SIG-M5 treated with dmso at 0.1 percent for 504 hours (cell line): ENCODE results near the gene MICALL1.

Experiments
- DNase-seq: peaks from one replicate; lab custom pipeline; 2025; ENCODE audit not compliant: unreplicated experiment; lab: John Stamatoyannopoulos, UW

The MICALL1 gene

DNA sequence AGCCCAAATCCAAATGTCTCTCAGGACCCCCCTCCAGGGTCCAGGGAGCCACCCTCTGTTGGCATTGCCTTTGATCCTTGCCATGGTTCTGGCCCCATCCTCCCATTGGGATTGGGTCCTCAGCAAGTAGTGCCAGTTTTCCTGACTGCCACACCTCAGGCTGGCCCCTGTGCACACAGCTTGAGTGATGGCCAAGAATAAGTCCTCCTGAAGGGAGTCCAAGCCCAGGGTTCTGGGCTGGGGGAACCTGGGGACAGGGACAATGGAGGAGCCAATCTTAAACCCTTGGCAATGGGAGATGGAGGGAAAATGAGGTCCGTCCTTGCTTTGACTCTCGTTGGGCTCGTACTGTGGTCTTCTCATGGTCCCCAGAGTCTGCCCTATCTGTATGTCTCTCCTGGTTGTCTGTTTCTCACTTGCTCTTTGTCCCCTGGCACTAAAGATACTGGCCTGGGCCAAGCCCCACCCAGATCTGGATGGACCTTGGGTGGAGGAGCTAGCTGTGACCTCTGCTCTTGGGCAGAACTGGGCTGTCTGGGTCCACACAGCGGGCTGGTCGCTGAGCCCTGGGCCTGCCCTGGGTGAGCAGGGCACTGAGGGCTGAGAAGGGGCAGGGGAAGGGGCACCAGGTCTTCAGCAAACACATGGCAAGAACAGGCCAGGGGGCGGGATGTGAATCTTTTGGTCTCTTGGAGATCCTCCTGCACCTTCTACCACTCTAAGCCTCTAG is 75.3 kb downstream of the MICALL1 start:
- DNase-seq, result no peak

DNA sequence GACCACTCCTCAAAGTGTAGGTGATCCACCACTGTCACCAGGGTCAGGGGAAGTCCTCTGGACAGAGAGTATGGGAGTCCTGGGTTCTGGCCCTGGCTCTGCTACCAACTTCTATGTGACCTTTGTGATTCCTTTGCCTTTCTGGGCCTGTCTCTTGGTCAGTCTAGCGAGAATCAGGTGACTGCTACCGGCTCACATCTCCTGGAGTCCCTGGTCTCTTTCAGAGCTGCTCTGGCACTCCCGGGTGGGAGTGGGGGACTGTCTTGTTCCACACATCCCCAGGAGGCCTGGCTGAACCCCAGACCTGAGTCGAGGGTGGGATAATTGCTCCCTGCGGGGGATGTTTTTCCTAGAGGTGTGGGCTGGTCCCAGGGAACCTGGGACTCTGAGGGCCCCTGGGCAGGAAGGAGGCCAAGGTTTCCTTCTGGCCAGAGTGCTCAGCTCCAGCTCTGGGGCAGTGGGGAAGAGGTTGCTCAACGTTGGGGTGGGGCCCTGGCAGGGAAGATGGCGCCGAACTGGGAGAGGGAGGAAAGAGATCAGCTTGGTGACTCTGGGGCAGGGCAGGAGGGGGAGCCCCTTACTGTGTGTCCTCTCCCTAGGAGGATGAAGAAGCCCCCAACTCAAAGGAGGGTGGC is 76.2 kb downstream of the MICALL1 start:
- no peak for DNase-seq

DNA sequence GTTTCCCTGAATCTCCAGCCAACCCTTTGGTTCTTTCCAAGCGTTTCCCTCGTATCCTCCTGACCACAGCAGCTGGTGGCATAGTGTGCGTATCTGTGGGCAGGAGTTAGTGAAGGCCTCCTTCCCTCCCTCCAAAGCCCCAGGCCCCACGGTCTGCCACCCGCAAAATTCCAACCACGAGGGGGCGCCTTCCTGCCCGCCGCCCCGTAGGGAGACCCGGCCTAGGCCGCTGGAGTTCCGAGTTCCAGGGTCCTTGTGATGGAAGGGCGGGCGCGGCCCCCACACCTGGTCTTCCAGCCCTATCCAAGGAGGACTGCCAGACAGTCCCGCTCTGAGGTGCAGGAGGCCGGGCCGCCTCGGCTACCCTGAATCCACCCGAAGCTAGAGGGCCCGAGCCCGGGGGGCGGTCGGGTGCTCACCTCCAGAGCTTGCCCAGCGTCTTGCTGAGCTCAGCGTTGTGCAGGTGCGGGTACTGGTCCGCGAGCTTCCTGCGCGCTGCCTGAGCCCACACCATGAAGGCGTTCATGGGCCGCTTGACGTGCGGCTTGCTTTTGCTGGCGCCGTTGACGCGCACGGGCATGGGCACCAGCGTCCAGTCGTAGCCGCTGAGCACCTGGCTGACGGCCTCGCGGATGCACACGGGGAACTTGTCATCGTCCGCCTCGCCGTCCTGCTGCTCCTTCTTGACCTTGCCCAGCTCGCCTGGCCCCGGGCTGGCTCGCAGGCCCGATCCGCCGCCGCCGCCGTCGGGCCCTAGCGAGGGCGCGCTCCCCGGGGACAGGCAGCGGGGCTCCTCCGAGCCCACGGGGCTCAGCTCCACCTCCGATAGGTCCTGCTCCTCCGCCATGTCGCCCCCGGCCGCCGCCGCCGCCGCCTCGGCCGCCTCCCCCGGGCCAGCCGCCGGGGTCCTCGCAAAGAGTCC is 77.1 kb downstream of the MICALL1 start:
- no peak for DNase-seq

DNA sequence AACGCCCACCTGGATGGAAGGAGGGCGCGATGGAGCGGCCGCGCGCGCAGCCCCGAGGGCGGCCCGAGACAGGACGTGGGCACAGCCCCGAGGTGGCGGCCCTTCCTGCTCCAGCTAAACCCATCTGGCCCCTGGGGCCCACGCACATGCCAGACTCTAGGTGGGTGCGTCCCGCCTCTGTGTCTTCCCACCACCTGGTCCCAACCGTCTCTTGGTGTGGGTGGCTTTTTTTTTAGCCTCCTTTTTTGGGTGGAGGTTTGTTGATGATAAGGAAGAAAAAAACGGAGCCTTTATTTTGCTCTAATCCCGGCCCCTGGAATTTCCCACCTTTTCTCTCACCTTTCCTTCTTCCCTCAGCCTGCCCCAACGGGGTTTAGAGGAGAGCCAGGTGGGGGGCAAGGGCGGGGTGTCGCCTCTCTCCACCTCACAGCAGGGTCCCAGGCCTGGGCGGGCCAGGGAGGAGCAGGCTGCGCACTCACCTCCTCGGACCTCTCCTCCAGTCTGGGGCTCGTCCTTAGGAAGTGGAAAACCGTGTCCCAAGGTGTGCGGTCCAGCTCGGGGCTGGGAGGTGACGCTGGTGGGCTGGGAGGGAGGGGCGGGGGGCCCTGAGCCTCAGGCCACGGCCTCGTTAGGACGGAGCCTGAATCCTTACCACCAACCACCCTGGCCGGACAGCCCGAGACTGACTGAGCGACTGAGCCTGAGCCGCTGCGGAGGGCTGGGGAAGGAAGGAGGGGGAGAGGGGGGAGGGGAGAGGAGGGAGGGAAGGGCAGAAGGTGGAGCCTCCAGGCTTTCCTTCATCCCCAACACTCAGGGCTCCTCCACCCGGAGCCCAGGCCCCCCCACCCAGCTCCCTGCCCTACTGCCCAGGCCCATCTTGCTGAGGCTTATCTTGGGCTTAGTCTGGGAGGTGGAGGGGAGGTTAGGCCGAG is 78.0 kb downstream of the MICALL1 start, which contains the start of gene SOX10:
TSS of gene SOX10 (minus strand) at position 696 of the 932 bp plus-strand sequence. CDS start 771 bp downstream, outside the sequence.
- DNase-seq, result no peak

DNA sequence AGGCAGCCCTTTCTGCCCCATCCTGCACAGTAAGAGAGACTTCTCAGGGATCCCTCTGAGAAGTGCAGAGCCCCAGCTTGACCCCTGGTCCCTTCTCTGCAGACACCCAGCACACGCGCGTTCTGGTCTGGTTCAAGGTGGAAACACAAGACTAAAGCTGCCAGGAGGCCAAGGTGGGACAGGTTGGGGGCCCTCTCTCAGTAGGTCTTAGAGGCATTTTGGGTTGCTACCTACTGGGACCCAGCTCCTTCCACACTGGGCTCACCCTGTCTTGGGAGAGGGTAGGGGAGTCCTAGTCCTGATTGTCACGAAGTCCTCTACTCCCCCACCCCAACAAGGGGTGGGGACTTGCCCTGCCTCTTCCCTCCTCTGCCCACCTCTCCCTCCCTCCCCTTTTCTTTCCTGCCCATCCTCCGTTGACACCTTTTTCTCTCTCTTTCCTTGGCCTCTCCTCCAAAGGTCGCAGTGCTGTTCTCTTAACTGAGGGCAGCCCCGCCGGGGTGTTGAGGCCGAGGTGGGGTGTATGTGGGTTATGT is 79.0 kb downstream of the MICALL1 start:
- DNase-seq, result no peak

DNA sequence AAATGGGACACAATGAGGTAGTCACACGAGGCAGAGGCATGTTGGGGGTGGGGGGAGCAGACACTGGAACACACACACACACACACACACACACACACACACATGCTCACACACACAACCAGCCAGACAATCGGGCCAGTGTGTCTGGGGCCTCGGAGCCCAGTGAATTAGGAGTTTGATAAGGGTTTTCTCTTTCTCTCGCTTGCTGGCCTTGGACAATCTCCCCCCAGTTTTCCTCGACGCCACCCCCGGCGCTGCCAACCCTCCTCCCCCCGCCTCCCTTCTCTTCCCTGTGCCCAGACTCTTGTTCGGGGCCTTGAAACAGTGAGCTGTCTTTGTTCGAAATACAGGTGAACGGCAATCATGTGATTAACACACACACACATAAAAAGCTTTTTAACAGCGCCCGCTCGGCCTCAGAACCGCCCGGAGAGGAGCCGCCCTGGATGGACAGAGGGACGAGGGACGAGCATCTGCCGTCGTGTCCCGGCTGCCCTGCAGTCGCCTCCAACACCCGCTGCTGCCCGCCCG is 79.7 kb downstream of the MICALL1 start:
- no peak for DNase-seq

DNA sequence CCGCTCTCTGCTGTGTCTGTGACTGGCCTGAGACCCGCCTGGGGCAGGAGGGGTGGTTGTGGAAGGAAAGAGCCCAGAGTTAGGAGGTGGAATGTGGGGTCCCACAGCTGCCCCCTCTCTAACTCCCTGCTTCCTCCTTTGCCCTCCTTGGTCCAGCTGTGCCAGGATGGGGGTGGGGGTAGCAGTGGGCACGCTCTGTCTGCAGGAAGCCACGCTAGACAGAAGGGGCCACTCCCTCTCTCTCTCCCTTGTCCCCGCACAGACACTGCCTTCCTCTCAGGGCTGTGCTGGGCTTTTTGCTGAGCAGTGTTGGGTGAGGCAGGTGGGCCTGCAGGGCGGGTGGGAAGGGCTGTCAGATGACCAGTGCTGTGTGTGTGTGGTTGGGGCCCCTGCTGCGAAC is 80.3 kb downstream of the MICALL1 start:
- DNase-seq, result no peak

DNA sequence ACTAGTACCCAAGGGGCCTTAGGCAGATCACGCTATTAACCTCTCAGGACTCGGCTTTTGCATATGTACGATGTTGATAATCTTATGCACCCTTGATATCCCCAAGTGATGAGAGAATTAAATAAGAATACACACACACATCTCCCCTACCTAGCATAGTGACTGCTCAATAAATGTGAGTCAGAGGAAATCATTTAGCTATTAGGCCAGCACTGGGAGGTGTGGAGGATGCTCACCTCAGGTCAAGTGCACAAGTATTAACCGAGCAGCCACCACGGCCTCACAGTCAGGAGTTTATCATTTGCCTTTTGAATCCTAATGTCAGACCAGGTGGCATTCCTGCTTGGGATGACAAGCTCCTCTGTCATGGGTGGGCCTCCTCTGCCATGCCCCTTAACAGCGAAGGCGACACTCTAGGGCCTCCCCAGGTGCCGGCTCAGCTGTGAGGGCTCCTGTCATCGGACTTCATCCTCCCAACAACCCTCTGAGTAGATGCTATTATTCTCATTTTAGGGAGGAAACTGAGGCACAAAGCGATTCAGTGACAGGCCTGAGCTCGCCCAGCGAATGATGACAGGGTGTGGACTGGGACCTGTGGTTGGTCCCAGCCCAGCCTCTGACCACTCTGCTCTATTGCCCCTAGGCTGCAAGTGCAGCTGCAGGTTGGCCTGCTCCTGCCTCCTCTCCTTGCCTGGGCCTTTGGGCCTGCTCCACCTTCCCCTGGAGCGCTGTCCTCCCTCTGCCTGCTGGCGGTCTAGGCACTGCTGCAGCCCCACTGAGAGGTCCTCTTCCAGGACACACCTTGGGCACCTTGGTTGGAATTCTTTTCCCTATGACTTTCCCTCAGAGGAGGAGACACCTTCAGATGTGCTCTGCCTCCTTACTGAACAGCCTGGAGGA is 83.3 kb downstream of the MICALL1 start:
- DNase-seq, result no peak

DNA sequence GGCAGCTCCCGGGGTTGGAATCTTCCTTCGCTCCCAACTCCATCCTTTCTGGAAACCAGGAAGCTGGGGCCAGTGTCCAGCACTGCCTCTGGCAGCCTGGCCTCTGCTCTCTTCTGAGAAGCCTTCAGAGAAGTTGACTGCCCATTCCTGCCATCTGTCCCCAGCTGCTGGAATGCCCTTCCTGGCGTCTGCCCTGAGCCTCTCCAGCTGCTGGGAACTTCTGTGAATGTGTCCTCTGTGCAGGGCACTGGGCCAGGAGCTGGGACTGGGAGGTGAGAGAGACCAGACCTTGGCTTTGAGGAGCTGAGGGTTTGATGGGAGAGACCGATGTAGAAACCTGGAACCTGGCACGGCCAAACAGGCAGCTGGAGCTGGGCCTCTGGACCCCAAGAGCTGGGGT is 84.2 kb downstream of the MICALL1 start:
- no peak for DNase-seq

DNA sequence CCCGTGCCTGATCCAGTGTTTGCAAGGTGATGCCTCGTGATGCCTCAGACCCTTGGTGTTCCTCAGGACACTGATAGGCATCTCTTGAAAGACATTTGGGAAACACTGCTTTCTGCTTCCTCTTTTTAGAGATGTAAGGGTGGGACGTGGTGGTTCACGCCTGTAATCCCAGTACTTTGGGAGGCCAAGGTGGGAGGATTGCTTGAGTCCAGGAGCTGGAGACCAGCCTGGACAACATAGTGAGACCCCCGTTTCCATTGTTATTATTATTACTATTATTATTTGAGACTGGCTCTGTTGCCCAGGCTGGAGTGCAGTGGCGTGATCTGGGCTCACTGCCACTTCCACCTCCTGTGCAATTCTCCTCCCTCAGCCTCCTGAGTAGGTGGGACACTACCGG is 84.8 kb downstream of the MICALL1 start:
- no peak for DNase-seq

DNA sequence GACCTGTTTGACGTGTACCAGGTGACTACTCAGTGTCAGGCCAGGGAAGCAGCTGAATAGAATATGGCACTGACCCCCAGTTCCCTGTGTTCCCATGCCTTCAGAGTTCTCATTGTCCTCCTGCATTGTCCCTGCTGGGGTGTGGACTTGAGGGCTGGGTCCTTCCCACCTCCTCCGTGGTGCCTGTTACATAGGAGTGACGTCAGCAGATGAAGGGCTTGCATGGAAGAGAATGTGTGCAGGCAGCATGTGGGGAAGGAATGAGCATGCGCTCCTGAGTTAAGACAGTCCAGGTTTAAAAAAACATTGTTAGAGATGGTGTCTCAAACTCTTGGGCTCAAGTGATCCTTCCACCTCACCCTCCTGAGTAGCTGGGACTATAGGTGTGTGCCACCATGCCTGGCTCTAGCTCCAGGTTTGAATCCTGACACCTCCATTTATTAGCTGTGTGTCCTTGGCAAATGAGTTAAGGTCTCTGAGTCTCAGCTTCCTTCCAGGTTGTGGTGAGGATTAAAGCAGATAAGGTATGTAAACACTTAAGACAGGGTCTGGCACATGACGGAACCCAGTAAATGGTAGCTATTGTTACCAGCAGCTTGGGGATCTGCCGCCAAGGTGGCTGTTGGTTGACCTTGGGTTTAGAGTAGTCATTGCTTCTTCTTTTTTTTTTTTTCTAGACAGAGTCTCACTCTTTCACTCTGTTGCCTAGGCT is 85.8 kb downstream of the MICALL1 start:
- no peak for DNase-seq
